Hepatic stellate cell (primary cell): ENCODE measurements around the gene MAP10.

ENCODE experiments used
- DNase-seq: peaks from one replicate; pipeline ENCODE4 v3.0.0; 2011; ENCODE audit warnings: low spot score

The MAP10 gene

DNA sequence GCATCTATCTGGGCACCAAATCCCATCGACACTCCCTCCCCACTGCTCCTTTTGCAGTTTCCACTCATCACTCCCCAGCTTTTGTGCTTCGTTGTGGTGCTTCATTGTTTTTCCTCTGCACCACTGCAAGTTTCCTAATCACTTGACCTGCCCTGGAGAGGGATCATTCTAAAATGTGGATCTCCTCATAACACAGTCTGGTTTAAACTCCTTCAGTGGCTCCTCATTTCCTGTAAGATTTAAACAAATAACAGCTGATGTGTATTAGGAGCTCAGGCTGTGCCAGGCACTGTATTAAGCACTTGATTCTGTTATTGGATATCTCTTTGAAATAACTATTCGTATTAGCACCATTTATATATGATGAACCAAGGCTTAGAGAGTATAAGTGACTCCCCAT, 51.3 kb downstream of the MAP10 start:
- DNase-seq = no peak
